GM19193 (cell line): ENCODE results near the gene SHC2.

Experiments
- POLR2A ChIP-seq: IDR thresholded peaks from 4 replicates; pipeline ENCODE4 v1.6.1; 2011; ENCODE audit not compliant: insufficient read depth, insufficient read length; ENCODE audit errors: extremely low read depth

SHC2 gene

DNA sequence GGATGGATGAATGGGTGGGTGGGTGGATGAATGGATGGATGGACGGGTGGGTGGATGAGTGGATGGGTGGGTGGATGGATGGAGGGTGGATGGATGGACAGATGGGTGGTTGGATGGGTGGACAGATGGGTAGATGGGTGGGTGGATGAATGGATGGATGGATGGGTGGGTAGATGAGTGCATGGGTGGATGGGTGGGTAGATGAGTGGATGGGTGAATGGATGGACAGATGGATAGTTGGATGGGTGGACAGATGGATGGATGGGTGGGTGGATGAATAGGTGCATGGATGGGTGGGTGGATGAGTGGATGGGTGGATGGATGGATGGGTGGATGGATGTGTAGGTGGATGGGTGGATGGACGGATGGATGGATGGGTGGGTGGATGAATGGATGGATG lies 17.8 kb downstream of the SHC2 start:
- TF ChIP-seq POLR2A, result no peak

DNA sequence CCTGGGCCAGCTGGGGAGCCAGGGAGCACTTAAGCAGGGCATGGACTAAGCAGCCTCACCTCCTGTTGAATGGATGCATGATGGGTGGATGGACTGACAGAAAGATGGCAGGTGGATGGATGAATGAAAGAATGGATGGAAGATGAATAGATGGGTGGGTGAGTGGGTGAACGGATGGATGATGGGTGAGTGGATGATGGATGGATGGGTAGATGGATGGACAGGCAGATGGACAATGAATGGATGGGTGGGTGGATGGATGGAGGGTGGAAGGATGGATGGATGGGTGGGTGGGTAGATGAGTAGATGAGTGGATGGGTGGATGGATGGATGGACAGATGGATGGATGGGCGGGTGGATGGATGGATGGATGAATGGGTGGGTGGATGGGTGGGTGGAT lies 18.7 kb downstream of the SHC2 start:
- no peak for TF ChIP-seq POLR2A

GRCh38 chr19:441213-441836 lies 19.5 kb downstream of the SHC2 start:
- TF ChIP-seq POLR2A, result no peak

DNA sequence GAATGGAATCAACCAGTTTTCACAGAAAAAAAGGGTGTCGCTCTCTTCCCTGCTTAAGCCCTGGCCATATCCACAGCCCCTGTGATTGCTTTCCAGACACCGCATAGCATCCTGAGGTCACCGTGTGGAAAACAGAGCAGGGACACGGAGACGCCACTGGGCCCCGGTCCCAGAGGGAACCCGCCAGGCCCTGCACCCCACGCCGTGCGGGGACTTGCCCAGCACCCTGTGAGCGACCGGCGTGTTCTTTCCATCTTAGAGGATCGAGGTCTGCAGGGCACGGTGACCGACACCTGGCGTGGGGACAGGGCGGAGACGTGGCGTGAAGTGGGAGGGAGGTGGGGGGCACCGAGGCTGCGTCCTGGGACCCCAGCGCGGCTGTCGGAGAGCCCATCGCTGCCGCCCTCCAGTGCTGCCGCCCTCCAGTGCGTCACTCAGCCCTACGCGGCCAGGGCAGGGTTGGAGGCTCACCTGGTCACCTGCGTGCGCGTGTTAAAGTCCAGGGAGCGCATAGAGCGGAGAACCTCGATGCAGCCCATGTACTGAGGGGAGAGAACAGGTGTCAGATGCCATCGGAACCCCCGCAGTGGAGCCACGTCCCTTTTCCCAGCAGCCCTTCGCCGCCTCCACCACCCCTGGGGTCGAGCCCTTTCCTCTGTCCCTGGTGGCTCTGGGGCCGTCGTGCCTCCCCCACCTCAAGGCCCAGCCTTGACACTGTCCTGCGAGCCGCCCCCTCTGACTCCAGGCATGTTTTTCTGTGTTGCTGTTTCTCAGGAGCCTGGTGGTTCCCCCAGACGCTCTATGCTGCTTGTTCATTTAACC lies 20.2 kb downstream of the SHC2 start:
- no peak for TF ChIP-seq POLR2A

GRCh38 chr19:439167-439900 lies 21.5 kb downstream of the SHC2 start:
- no peak for TF ChIP-seq POLR2A

- no peak for TF ChIP-seq POLR2A
Observed at GRCh38 chr19:438416-438958, 22.3 kb downstream of the SHC2 start.

- no peak for TF ChIP-seq POLR2A
Observed at GRCh38 chr19:437041-437440, 23.8 kb downstream of the SHC2 start.

DNA sequence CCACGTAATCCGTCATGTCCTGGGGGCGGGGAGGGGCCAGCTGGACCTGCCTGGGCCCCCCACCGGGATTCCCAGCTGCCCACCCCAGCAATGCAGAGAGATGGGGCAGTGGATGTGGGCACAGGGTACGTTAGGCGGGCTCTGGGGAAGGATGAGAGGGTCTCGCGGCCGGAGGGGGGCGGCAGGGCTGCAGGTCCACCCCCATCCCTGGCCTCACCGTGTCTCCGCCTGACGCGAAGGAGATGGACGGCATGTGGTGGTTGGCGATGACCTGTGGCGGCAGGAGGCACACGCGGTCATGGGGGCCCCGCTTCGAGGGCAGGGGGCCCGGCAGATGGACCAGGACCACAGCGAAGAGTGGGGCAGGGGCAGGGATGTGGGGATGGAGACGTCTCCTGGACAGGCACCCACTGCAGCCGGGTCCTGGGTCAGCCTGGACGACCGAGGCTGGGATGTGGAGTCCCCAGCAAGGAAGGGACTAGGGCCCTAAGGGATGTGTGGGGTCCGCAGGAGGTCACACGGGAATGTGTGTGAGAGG lies 24.4 kb downstream of the SHC2 start:
- TF ChIP-seq POLR2A, result no peak

GRCh38 chr19:435707-436412 lies 25.0 kb downstream of the SHC2 start:
- no peak for TF ChIP-seq POLR2A

DNA sequence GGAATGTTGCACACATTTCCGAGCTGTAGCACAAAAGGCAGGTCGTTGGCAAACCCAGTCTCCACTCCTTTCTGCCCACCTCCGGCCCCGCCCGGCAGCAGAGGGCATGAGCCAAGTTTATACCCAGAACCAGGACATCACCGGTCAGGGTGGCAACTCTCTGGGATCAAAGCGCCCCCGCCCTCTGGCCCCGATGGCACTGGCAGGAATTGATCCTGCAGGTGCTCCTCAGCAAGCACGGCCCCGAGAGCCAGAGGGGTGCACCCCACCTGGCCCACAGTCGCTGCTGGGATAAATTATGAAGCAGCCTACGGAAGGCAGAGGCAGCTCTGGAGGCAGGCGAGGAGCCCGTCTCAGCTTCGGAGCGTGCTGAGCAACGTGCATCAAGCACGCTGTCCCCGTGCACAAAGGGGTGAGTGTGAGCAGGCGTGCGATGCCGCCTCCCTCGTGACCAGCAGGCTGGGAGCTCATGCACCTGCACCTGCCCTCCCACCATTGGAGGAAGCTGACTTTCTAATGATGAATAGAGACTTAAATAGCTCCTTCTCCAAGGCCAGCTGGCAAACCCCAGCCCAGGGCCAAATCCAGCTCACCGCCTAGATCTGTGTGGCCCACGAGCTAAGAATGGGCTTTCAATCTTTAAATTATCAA lies 25.7 kb downstream of the SHC2 start:
- no peak for TF ChIP-seq POLR2A

- TF ChIP-seq POLR2A, result no peak
Observed at GRCh38 chr19:434152-434960, 26.5 kb downstream of the SHC2 start.

- no peak for TF ChIP-seq POLR2A
Observed at GRCh38 chr19:430701-431100, 30.1 kb downstream of the SHC2 start.

GRCh38 chr19:428149-428548 lies 32.7 kb downstream of the SHC2 start:
- no peak for TF ChIP-seq POLR2A
